SH-SY5Y (cell line): ENCODE measurements around the gene AEBP2.

Source experiments
- GATA2 ChIP-seq: IDR thresholded peaks from 2 replicates; pipeline ENCODE4 v1.6.1; 2011; ENCODE audit warnings: mild to moderate bottlenecking, low read depth, low read length
- GATA3 ChIP-seq: IDR thresholded peaks from 2 replicates; pipeline ENCODE4 v1.6.1; 2011; ENCODE audit warnings: low read depth, mild to moderate bottlenecking, low read length, moderate library complexity

DNA sequence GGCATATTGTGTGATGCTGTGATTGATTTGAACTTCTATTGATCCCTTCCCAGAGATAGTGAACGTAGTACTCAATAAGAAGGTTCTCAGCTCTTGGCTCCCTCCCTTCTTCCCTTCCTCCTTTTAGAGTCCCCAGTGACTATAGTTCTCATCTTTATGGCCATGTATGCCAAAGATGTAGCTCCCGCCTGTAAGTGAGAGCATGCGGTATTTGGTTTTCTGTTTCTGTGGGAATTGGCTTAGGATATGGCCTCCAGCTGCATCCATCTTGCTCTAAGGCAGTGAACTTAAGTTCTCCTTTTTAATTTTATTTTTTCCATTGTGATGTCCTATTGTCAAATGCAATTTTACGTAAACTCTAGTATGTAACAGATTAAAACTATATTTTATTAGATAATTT, 109.5 kb downstream of the AEBP2 start:
- TF ChIP-seq GATA3 (no peak), GATA2 (no peak)
